ENCODE results near the gene EPHB1. TPM values are rescaled to one million over a fixed set of nuclear protein-coding genes. Genes with fewer than 3 reads are reported as not detected.

Gene EPHB1
- total RNA-seq, 4 donors from 2014 or later: 0.30 to 5.3 (median 2.6) TPM

- DNase-seq (ENCODE audit: low spot score in 2 of 2): no peak
- no peak overlapping the region for H3K27ac ChIP-seq
- no peaks in the 10 kb centered on the region for H3K27me3 ChIP-seq
- 93 to 97% methylated on average over 8 of the region's 8 CpGs for WGBS, 2 donors
- H3K9me3 ChIP-seq: peaks cover 0 to 6% (median 0%) of the 10 kb centered on the region in 4 donors
- no peaks in the 10 kb centered on the region for H3K4me1 ChIP-seq
- TF ChIP-seq POLR2A (IDR thresholded peaks at IDR 0.05) (no peak), EP300 (IDR thresholded peaks at IDR 0.05) (no peak)
- TF ChIP-seq, protein P1, sequence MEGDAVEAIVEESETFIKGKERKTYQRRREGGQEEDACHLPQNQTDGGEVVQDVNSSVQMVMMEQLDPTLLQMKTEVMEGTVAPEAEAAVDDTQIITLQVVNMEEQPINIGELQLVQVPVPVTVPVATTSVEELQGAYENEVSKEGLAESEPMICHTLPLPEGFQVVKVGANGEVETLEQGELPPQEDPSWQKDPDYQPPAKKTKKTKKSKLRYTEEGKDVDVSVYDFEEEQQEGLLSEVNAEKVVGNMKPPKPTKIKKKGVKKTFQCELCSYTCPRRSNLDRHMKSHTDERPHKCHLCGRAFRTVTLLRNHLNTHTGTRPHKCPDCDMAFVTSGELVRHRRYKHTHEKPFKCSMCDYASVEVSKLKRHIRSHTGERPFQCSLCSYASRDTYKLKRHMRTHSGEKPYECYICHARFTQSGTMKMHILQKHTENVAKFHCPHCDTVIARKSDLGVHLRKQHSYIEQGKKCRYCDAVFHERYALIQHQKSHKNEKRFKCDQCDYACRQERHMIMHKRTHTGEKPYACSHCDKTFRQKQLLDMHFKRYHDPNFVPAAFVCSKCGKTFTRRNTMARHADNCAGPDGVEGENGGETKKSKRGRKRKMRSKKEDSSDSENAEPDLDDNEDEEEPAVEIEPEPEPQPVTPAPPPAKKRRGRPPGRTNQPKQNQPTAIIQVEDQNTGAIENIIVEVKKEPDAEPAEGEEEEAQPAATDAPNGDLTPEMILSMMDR (IDR thresholded peaks at IDR 0.05): no peak
- H3K4me3 ChIP-seq: no peak overlapping the region
- no peaks in the 10 kb centered on the region for H3K36me3 ChIP-seq
Measured at GRCh38 chr3:134896696-134897095, 101.6 kb downstream of the EPHB1 start.

DNA sequence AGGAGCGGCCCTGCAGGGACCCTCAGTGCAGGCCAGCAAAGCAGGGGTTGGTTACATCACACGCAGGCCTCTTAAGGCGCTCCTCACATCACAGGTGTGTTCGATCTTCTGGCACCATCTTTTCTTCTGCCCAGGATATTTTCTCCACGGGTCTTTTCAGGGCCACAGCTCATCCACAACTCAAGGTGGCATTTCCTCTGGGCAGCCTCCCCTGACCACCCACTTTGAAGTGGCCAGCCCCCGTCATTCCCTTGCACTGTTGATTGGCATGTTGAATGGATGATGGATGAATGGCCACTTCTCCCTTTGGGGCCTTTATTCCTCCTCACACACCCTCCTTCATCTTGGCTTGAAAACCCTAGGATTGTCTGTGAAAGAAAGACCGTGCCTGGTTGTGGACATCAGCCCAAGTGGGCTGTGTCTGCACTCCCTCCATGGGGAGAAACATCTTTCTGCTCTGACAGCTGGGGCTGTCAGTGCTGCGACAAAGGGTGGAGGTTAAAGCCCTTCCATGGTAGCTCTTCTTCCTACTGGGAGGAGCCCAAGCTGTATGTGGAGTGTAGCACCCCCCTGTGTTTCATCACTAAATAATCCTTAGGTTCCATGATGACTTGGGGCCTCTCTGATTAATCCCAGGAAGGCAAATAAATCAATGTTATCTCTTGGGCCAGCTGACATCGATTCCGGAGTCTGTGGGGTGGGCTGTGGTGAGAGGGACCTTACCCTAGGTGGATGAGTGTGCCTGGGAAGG is 102.5 kb downstream of the EPHB1 start:
- Histone ChIP-seq H3K4me3 (no peak overlapping the region), H3K4me1 (no peaks in the 10 kb centered on the region), H3K27ac (no peak overlapping the region), H3K27me3 (no peaks in the 10 kb centered on the region), H3K36me3 (no peaks in the 10 kb centered on the region), H3K9me3 (no peaks in the 10 kb centered on the region)
- DNase-seq (ENCODE audit: low spot score in 2 of 2): no peak
- TF ChIP-seq EP300 (IDR thresholded peaks at IDR 0.05) (no peak), POLR2A (IDR thresholded peaks at IDR 0.05) (no peak)
- TF ChIP-seq, protein P1 (IDR thresholded peaks at IDR 0.05): no peak
- 87 to 90% methylated on average over 10 of the region's 10 CpGs for WGBS, 2 donors

- H3K36me3 ChIP-seq: no peaks in the 10 kb centered on the region
- TF ChIP-seq, protein P1 (IDR thresholded peaks at IDR 0.05): no peak
- TF ChIP-seq EP300 (IDR thresholded peaks at IDR 0.05) (no peak), POLR2A (IDR thresholded peaks at IDR 0.05) (no peak)
- H3K9me3 ChIP-seq: no peaks in the 10 kb centered on the region
- no peak overlapping the region for H3K27ac ChIP-seq
- H3K4me1 ChIP-seq: no peaks in the 10 kb centered on the region
- no peak overlapping the region for H3K4me3 ChIP-seq
- WGBS, 2 donors: 88 to 89% methylated on average over 7 of the region's 7 CpGs
- no peaks in the 10 kb centered on the region for H3K27me3 ChIP-seq
- no peak for DNase-seq (ENCODE audit: low spot score in 2 of 2)
Measured at GRCh38 chr3:134898181-134898754, 103.2 kb downstream of the EPHB1 start.

DNA sequence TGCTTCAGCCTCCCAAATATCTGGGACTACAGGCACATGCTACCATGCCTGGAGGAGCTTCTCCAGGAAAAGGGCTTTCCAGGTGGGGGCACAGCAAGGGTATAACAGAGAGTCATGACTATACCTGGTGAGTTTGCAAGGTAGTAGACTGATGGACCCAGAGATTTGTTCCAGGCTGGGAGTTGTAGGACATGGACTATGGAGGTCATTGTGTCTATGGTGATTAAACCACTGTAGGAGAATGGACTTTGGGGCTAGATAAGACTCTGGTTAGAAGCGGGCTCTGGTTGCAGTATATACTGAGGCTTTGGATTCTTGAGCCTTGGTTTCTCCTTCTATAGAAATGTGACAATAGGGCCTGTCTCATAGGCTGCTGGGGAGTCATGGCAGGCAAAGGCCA is 104.7 kb downstream of the EPHB1 start:
- WGBS, 2 donors: 89 to 95% methylated on average over 1 of the region's 1 CpG
- Histone ChIP-seq H3K4me3 (no peak overlapping the region), H3K9me3 (no peaks in the 10 kb centered on the region), H3K27me3 (no peaks in the 10 kb centered on the region), H3K27ac (no peak overlapping the region), H3K36me3 (no peaks in the 10 kb centered on the region), H3K4me1 (no peaks in the 10 kb centered on the region)
- DNase-seq (ENCODE audit: low spot score in 2 of 2): no peak
- TF ChIP-seq, protein P1 (IDR thresholded peaks at IDR 0.05): no peak
- TF ChIP-seq EP300 (IDR thresholded peaks at IDR 0.05) (no peak), POLR2A (IDR thresholded peaks at IDR 0.05) (no peak)

DNA sequence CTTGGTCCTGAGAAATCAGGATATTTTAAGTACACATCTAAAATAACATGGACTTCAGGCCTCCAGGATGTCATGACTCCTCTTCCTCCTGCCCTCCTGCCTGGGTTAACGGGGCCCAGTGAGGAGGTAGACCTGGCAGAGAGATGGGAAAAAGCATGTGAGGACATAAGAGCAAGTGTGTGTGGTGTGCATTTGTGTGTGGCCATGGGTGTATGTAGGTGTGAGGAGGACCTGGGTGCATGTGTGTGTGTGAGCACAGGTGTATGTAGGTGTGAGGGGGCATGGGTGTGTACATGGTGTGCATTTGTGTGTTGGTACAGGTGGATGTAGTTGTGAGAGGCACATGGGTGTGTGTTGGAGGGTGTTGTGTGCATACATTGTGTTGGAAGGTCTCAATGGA is 105.4 kb downstream of the EPHB1 start:
- Histone ChIP-seq H3K4me3 (no peak overlapping the region), H3K36me3 (no peaks in the 10 kb centered on the region), H3K9me3 (no peaks in the 10 kb centered on the region), H3K4me1 (no peaks in the 10 kb centered on the region), H3K27me3 (no peaks in the 10 kb centered on the region), H3K27ac (no peak overlapping the region)
- DNase-seq (ENCODE audit: low spot score in 2 of 2): no peak
- 80 to 83% methylated on average over 1 of the region's 1 CpG for WGBS, 2 donors
- no peak for TF ChIP-seq EP300 (IDR thresholded peaks at IDR 0.05)
- TF ChIP-seq, protein P1 (IDR thresholded peaks at IDR 0.05): no peak
- no peak for TF ChIP-seq POLR2A (IDR thresholded peaks at IDR 0.05)
